Right lobe of liver (tissue), 4 donors: Measurements from ENCODE around the gene ATOX1.

Source experiments
- CTCF ChIP-seq, 4 donors: fragments of 200-600 bp in 3 of 4; fragments of 450-650 bp in 1 of 4; IDR thresholded peaks; one replicate each; pipeline versions ENCODE4 v1.5.1 to v1.8.0; 2016 to 2022; ENCODE audit warnings: antibody characterized with exemption in 4 of 4, mild to moderate bottlenecking in 2 of 4
- POLR2A ChIP-seq: fragments of 450-650 bp; IDR thresholded peaks from one replicate; pipeline ENCODE4 v1.6.1; 2017; ENCODE audit warnings: antibody characterized with exemption, mild to moderate bottlenecking
- donor health status: DM: no; HTN: no; CAD: no.
- donor health status: DM: no; HTN: no; CAD: no.
- donor health status: DM: no; HTN: yes; CAD: no.

GRCh38 chr5:151733358-151734063, 24.9 kb downstream of the ATOX1 start:
- TF ChIP-seq CTCF (IDR thresholded peaks at IDR 0.05) (no peak), POLR2A (no peak)
